Neural crest cell (in vitro differentiated cells): ENCODE measurements around the gene ANKRD31. TPM values are rescaled to one million over a fixed set of nuclear protein-coding genes. Genes with fewer than 3 reads are reported as not detected.

ENCODE experiments used
- DNase-seq: peaks from one replicate; pipeline ENCODE4 v3.0.0; 2021; ENCODE audit warnings: low read depth, mixed read lengths, low spot score
- H3K27ac Mint-ChIP-seq: one replicate; pipeline ENCODE4 v1.8.0; 2021; ENCODE audit warnings: mild to moderate bottlenecking, mixed read lengths; ENCODE audit not compliant: unreplicated experiment
- H3K27me3 Mint-ChIP-seq: 2 replicates; pipeline ENCODE4 v1.8.0; 2021; ENCODE audit warnings: low read depth, mild to moderate bottlenecking, mixed read lengths
- H3K36me3 Mint-ChIP-seq: 2 replicates; pipeline ENCODE4 v1.8.0; 2021; ENCODE audit warnings: low read depth, mild to moderate bottlenecking, mixed read lengths
- H3K4me1 Mint-ChIP-seq: 2 replicates; pipeline ENCODE4 v1.8.0; 2021; ENCODE audit warnings: mixed read lengths
- H3K4me3 Mint-ChIP-seq: one replicate; pipeline ENCODE4 v1.8.0; 2021; ENCODE audit warnings: mild to moderate bottlenecking, mixed read lengths
- H3K9me3 Mint-ChIP-seq: 2 replicates; pipeline ENCODE4 v1.8.0; 2021; ENCODE audit warnings: mixed read lengths
- total RNA-seq: library from RNA; stranded (reverse); gene quantifications from 2 replicates; pipeline ENCODE4 v1.2.1, GENCODE V29; 2021
- TF ChIP-seq, protein P1 (sequence below): fragments of 200-600 bp; sonication (generic); conservative IDR thresholded peaks from 2 replicates; pipeline ENCODE4 v1.5.0; 2021; ENCODE audit warnings: antibody characterized with exemption, mild to moderate bottlenecking

Gene ANKRD31
- total RNA-seq, 1 donor from 2014 or later: 0.51 TPM

DNA sequence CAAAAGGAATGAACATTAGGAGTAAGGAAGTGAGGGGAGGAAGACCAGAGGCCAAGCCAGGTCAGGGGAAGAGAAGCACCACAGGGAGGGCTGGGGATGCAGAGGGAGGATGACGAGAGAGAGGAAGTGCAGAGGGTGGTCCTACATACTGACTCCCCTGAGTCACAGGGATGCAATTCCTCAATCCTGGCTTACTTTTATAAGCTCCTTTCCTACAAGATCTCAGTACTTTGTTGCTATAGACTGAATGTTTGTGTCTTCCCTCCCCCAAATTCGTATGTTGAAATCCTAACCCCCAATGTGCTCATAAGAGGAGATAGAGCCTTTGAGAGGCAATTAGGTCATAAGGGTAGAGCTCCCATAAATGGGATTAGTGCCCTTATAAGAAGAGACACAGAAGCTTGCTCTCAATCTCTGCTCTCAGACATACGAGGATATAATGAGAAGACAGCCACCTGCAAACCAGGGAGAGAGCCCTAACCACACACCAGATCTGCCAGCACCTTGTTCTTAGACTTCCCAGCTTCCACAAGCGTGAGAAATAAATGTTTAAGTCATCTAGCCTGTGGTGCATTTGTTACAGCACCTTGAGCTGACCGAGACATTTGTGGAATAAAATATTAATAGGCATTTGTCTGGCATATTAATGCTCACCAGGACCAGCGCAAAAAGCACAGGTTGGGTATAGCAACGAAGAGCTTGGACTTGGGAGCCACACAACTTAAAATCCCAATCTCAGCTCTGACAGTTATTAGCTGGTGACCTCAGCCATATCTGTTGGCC, 217.7 kb downstream of the ANKRD31 start:
- TF ChIP-seq, protein P1, sequence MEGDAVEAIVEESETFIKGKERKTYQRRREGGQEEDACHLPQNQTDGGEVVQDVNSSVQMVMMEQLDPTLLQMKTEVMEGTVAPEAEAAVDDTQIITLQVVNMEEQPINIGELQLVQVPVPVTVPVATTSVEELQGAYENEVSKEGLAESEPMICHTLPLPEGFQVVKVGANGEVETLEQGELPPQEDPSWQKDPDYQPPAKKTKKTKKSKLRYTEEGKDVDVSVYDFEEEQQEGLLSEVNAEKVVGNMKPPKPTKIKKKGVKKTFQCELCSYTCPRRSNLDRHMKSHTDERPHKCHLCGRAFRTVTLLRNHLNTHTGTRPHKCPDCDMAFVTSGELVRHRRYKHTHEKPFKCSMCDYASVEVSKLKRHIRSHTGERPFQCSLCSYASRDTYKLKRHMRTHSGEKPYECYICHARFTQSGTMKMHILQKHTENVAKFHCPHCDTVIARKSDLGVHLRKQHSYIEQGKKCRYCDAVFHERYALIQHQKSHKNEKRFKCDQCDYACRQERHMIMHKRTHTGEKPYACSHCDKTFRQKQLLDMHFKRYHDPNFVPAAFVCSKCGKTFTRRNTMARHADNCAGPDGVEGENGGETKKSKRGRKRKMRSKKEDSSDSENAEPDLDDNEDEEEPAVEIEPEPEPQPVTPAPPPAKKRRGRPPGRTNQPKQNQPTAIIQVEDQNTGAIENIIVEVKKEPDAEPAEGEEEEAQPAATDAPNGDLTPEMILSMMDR: no peak
- DNase-seq: no peak
- Mint-ChIP-seq H3K27ac (no peak overlapping the region), H3K4me1 (no peaks in the 10 kb centered on the region), H3K9me3 (no peaks in the 10 kb centered on the region), H3K27me3 (no peaks in the 10 kb centered on the region), H3K4me3 (no peak overlapping the region), H3K36me3 (no peaks in the 10 kb centered on the region)

Other genes with a start within 250 kb of the ANKRD31 start
- gene GCNT4, start 184.3 kb downstream of the ANKRD31 start, total RNA-seq: 0.39 and 0.56 TPM in 2 replicates
- gene HMGCR, start 100.3 kb upstream of the ANKRD31 start, total RNA-seq: 321 and 327 TPM in 2 replicates